SK-N-MC (cell line): ENCODE data around the gene WNT8A.

Source experiments
- DNase-seq: peaks from one replicate; pipeline ENCODE4 v3.0.0-alpha.2; 2011; ENCODE audit warnings: low read depth, low spot score
- H3K27ac ChIP-seq: fragments of 200-600 bp; sonication (generic); 2 replicates; pipeline ENCODE4 v1.5.1; 2016; ENCODE audit warnings: mixed run types
- H3K36me3 ChIP-seq: fragments of 200-600 bp; sonication (generic); 2 replicates; pipeline ENCODE4 v1.6.1; 2017; ENCODE audit warnings: antibody characterized with exemption, low read length, mixed read lengths; ENCODE audit not compliant: insufficient read depth
- H3K4me3 ChIP-seq: fragments of 200-600 bp; sonication (generic); 2 replicates; pipeline ENCODE4 v1.5.1; 2016
- H3K9ac ChIP-seq: fragments of 200-600 bp; sonication (generic); 2 replicates; pipeline ENCODE4 v1.8.0; 2017; ENCODE audit warnings: mixed run types, mixed read lengths; ENCODE audit not compliant: insufficient read length
- H3K9me3 ChIP-seq: fragments of 200-600 bp; sonication (generic); 2 replicates; pipeline ENCODE4 v1.6.1; 2017; ENCODE audit warnings: low read depth, mild to moderate bottlenecking, antibody characterized with exemption, low read length, moderate library complexity, mixed read lengths
- EZH2 ChIP-seq: fragments of 200-600 bp; sonication (generic); IDR thresholded peaks from one replicate; pipeline ENCODE4 v1.6.1; 2017; ENCODE audit warnings: antibody characterized with exemption
- FOXP2 ChIP-seq: optimal IDR thresholded peaks from 2 replicates; pipeline ENCODE3; 2011; ENCODE audit warnings: mild to moderate bottlenecking, moderate library complexity; ENCODE audit not compliant: insufficient read depth; ENCODE audit errors: extremely low read length, control extremely low read depth
- POLR2AphosphoS5 ChIP-seq: IDR thresholded peaks from 2 replicates; pipeline ENCODE4 v1.6.1; 2012; ENCODE audit warnings: mild to moderate bottlenecking, low read depth, low read length, borderline replicate concordance

Gene WNT8A

GRCh38 chr5:138078006-138078643 lies 5.7 kb upstream of the WNT8A start:
- H3K27ac ChIP-seq, result no peak overlapping the region
- no peak overlapping the region for H3K4me3 ChIP-seq
- TF ChIP-seq EZH2 (no peak), FOXP2 (no peak), POLR2AphosphoS5 (no peak)
- DNase-seq, result no peak
- H3K9ac ChIP-seq, result peak overlapping the region; percentile 25
- H3K36me3 ChIP-seq, result no peaks in the 10 kb centered on the region
- no peaks in the 10 kb centered on the region for H3K9me3 ChIP-seq

GRCh38 chr5:138082033-138082432 lies 1.8 kb upstream of the WNT8A start:
- Histone ChIP-seq H3K36me3 (no peaks in the 10 kb centered on the region), H3K9me3 (no peaks in the 10 kb centered on the region), H3K9ac (no peak overlapping the region), H3K4me3 (no peak overlapping the region), H3K27ac (no peak overlapping the region)
- TF ChIP-seq POLR2AphosphoS5 (no peak), EZH2 (no peak), FOXP2 (no peak)
- DNase-seq, result no peak

- Histone ChIP-seq H3K27ac (no peak overlapping the region), H3K36me3 (no peaks in the 10 kb centered on the region), H3K4me3 (no peak overlapping the region), H3K9ac (no peak overlapping the region), H3K9me3 (no peaks in the 10 kb centered on the region)
- TF ChIP-seq EZH2 (no peak), POLR2AphosphoS5 (no peak), FOXP2 (no peak)
- DNase-seq, result no peak
Observed at GRCh38 chr5:138091685-138092084, 7.9 kb downstream of the WNT8A start.

DNA sequence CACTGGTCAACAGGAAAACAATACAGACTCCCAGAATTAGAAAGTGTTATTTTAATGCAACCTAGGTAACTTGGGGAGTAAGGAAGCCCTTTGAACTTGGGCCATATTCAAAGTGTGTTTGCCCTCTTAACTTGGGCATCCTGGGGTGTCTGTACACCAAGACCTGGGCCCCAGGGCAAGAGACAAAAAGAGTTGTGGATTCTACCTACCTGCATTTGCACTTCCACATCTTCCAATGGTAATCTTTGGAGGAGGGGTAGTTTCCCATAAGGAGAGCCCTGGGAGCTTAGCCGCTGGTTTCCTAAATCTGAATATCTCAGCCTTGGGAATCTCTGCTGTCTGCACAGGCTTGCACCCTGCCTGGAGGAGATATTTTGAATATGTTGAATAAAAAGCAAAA lies 8.5 kb downstream of the WNT8A start:
- no peaks in the 10 kb centered on the region for H3K9me3 ChIP-seq
- H3K9ac ChIP-seq, result no peak overlapping the region
- DNase-seq, result no peak
- H3K4me3 ChIP-seq, result no peak overlapping the region
- H3K36me3 ChIP-seq, result no peaks in the 10 kb centered on the region
- no peak overlapping the region for H3K27ac ChIP-seq
- TF ChIP-seq FOXP2, result no peak
- no peak for TF ChIP-seq EZH2
- no peak for TF ChIP-seq POLR2AphosphoS5

DNA sequence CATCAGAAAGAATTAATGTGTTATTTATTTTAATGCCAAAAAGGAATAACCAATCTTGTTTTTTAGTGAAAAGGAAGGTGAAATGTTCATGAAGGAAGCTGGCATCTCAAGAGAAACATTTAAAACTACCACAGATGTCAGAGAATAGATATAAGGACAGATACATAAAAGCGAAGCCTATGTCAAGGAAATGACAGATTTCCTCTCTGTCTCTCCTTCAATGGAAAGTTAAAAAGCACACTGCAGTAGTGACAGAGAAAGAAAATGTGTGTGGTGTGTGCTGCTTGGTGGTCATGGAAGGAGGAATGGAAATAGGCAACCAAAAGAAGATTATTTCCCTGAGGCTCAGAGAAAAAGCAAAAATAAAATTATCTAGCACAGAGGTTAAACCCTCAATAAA lies 9.2 kb downstream of the WNT8A start:
- no peak for DNase-seq
- Histone ChIP-seq H3K36me3 (no peaks in the 10 kb centered on the region), H3K9me3 (no peaks in the 10 kb centered on the region), H3K4me3 (no peak overlapping the region), H3K9ac (no peak overlapping the region), H3K27ac (no peak overlapping the region)
- no peak for TF ChIP-seq POLR2AphosphoS5
- TF ChIP-seq FOXP2, result no peak
- TF ChIP-seq EZH2, result no peak

- no peak overlapping the region for H3K4me3 ChIP-seq
Observed at GRCh38 chr5:138095100-138095907, 11.5 kb downstream of the WNT8A start.

GRCh38 chr5:138096363-138096762 lies 12.5 kb downstream of the WNT8A start:
- Histone ChIP-seq H3K36me3 (no peaks in the 10 kb centered on the region), H3K27ac (no peak overlapping the region), H3K4me3 (no peak overlapping the region), H3K9me3 (no peaks in the 10 kb centered on the region), H3K9ac (no peak overlapping the region)
- no peak for DNase-seq
- TF ChIP-seq POLR2AphosphoS5 (no peak), FOXP2 (no peak)

More at GRCh38 chr5:138095100-138095907, 11.5 kb downstream of the WNT8A start:
- H3K9ac ChIP-seq, result no peak overlapping the region
- no peak for DNase-seq
- H3K36me3 ChIP-seq, result no peaks in the 10 kb centered on the region
- no peaks in the 10 kb centered on the region for H3K9me3 ChIP-seq
- TF ChIP-seq EZH2 (no peak), FOXP2 (no peak)
- H3K27ac ChIP-seq, result no peak overlapping the region

GRCh38 chr5:138096997-138097828 lies 13.4 kb downstream of the WNT8A start:
- TF ChIP-seq EZH2 (no peak), FOXP2 (no peak), POLR2AphosphoS5 (no peak)
- Histone ChIP-seq H3K4me3 (no peak overlapping the region), H3K27ac (no peak overlapping the region), H3K9me3 (no peaks in the 10 kb centered on the region), H3K36me3 (no peaks in the 10 kb centered on the region), H3K9ac (no peak overlapping the region)
- no peak for DNase-seq
